DMS79 (cell line): ENCODE results near the gene MILR1.
"Not testable (repeated sequence)": the region's sequence is repeated elsewhere in the genome, so short reads cannot be mapped to it uniquely, and the experiment has no call there.

Experiments
- DNase-seq: peaks from one replicate; lab custom pipeline; 2025; lab: John Stamatoyannopoulos, UW

The MILR1 gene

GRCh38 chr17:64471440-64471839 lies 22.5 kb downstream of the MILR1 start:
- no peak for DNase-seq

- DNase-seq, result no peak
These were observed 23.6 kb downstream of the MILR1 start for GRCh38 chr17:64472564-64472963.

GRCh38 chr17:64477849-64478248 lies 28.9 kb downstream of the MILR1 start:
- no peak for DNase-seq

GRCh38 chr17:64480951-64481350 lies 32.0 kb downstream of the MILR1 start:
- no peak for DNase-seq

- DNase-seq, result no peak
These were observed 35.5 kb downstream of the MILR1 start for GRCh38 chr17:64484380-64484779.

GRCh38 chr17:64488301-64488700 lies 39.4 kb downstream of the MILR1 start:
- no peak for DNase-seq

- DNase-seq, result no peak
These were observed 42.3 kb downstream of the MILR1 start for GRCh38 chr17:64491034-64491860.

GRCh38 chr17:64491994-64492393 lies 43.1 kb downstream of the MILR1 start:
- no peak for DNase-seq

GRCh38 chr17:64492481-64493109 lies 43.7 kb downstream of the MILR1 start:
- no peak for DNase-seq

GRCh38 chr17:64494121-64494520 lies 45.2 kb downstream of the MILR1 start:
- DNase-seq, result no peak

- not testable (repeated sequence) for DNase-seq
These were observed 46.4 kb downstream of the MILR1 start for GRCh38 chr17:64495300-64495699.

GRCh38 chr17:64496348-64496785 lies 47.5 kb downstream of the MILR1 start:
- no peak for DNase-seq

GRCh38 chr17:64496786-64497564 lies 48.1 kb downstream of the MILR1 start, which contains the start of gene POLG2:
Gene POLG2, minus strand, starts transcription at chr17:64497054. Its CDS starts 86 bp downstream, at chr17:64496968.
- peak; percentile 45 for DNase-seq

- no peak for DNase-seq
These were observed 48.7 kb downstream of the MILR1 start for GRCh38 chr17:64497565-64498035.

- DNase-seq, result no peak
These were observed 49.6 kb downstream of the MILR1 start for GRCh38 chr17:64498308-64499203.

- no peak for DNase-seq
These were observed 51.0 kb downstream of the MILR1 start for GRCh38 chr17:64499805-64500486.

GRCh38 chr17:64500487-64500859 lies 51.6 kb downstream of the MILR1 start:
- no peak for DNase-seq

GRCh38 chr17:64500862-64501765 lies 52.2 kb downstream of the MILR1 start:
- no peak for DNase-seq

- no peak for DNase-seq
These were observed 53.1 kb downstream of the MILR1 start for GRCh38 chr17:64502021-64502420.

GRCh38 chr17:64502809-64503208 lies 53.9 kb downstream of the MILR1 start:
- DNase-seq, result no peak
